HG03097 (cell line): ENCODE results near the gene DDR1.

Source experiments
- ATAC-seq: cut with Tn5 transposase; IDR thresholded peaks from one replicate; pipeline ENCODE4 v1.9.1; 2021; ENCODE audit not compliant: unreplicated experiment, low FRiP score

DDR1 gene

DNA sequence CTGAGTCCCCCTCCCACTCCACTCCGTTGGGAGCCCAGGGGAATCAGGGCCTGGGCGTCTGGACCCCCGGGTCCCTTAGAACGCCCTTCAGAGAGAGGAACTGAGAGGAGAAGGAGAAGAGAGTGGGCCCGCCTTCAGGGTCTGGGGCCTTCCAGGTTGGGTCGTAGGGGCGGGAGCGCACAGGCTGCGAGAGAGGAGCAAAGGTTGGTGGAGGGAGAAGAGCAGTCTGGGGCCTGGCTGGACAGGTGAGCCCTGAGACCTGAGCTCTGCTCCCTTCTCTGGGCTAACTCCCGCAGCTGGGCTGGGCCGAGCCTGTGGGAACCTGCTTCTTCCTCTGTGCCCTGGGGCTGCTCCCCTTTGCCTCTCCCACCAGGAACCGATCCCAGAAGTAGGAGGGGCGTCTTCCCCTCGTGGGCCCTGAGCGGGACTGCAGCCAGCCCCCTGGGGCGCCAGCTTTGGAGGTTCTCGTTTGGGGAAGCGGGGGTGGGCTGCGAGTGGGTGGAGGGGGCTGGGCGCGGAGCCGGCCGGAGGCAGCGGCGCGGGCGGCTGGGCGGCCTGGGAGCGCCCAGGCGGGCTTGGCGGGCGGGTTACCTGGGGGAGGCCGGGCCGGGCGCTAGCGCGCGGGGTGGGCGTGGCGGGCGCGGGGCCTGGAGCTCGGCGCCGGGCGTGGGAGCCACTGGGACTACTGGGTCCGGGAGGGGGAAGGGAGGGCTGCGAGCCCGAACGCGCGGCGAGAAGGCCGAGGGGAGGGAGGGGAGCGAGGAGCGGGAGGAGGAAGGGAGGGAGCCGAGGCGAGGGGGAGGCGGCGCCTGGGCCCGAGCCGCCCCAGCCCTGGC is at the start of gene DDR1:
TSS of gene DDR1 (plus strand) at position 835 of the 836 bp plus-strand sequence. CDS start 4,211 bp downstream, outside the sequence.
- ATAC-seq, result no peak

DNA sequence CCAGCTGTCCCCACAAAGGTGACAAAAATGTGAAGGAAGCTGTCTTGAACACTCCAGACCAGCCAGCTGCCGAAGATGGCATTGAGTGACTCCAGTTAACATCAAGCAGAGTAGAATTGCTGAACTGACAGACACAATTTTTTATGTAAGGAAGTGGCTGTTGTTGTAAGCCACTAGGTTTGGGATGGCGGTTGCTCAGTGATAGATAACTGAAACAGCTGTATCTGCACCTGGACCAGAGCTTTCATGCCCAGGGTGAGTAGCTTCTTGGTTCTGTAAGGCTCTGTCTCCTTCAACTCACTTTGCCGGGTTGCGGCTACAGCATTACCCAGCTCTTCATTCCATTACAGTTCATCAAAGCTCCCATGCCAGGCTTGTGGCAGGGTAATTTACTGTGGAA is 49.7 kb upstream of the DDR1 start:
- no peak for ATAC-seq

DNA sequence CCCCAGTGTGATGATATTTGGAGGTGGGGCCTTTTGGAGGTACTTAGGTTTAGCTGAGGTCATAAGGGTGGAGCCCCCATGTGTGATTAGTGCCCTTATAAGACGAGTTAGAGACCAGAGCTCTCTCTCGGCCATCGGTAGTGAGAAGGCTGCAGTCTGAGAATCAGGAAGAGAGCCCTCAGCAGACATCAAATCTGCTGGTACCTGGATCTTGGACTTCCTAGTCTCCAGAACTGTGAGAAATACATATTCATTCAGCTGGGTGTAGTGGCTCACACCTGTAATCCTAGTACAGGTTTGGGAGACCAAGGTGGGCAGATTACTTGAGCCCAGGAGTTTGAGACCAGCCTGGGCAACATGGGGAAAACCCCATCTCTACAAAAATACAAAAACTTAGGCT is 48.7 kb upstream of the DDR1 start:
- ATAC-seq, result no peak

DNA sequence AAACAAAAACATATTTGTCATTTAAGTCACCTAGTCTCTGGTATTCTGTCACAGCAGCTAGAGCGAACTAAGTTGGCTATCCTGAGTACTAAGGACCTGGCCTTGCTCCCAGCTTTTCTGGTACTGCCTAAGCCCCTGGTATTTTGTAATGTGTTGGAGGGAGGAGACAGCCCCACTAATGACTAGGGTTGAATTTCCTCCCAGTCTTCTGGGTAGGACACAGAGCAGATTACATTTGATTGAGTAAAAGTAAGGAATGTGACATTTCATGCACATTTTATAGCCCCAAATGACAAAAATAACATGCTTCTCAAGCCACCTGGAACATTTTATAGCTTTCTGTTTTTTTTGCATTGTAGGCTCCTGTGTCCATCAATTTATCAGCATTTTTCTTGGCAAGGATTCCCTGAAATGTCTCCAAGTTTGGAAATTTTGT is 47.9 kb upstream of the DDR1 start:
- no peak for ATAC-seq

DNA sequence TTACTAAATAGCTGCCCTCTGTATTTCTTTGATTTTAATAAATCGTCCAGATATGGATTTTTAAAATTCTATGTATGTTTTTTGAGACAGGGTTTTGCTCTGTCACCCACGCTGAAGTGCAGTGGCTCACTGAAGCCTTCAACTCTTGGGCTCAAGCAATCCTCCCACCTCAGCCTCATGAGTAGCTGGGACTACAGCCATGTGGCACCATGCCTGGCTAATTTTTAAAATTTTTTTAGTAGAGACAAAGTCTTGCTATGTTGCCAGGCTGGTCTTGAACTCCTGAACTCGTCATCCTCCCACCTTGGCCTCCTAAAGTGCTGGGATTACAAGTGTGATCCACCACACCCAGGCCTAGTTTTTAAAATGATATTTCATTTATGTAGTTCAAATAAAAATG is 47.4 kb upstream of the DDR1 start:
- no peak for ATAC-seq

DNA sequence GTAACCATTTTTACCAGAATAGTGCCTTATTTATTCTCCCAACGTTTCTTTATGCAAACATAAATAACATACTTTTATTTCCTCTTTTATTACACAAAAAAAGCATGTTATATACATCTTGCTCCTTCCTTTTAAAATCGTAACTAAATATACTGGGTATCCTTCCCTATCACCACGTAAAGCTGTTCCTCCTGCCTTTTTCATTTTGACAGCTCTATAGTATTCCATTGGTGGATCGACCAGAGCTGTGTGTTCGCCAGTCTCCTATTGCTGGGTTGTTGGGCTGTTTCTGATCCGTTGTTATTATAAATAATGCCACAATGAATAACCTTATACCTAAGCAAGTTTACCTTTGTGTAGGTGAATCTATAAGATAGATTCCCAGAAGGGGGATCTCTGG is 46.9 kb upstream of the DDR1 start:
- no peak for ATAC-seq

DNA sequence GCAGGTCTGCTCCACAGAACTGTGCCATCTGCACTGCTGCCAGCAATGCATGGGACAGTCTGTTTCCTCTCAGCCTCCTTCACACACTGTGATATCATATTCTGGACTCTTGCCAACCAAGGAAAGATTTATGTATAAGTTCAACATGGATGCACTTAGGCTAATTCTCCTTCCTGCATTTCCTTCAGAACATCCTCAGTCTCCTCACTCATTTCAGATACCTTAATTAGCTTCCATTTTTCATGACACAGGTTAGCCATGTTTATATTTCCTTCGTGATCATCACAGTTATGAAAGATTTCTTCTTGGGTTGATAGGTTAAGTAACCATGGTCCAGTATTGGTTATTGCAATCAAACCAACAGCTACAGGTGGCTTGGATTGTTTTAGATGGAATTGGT is 46.4 kb upstream of the DDR1 start:
- no peak for ATAC-seq

DNA sequence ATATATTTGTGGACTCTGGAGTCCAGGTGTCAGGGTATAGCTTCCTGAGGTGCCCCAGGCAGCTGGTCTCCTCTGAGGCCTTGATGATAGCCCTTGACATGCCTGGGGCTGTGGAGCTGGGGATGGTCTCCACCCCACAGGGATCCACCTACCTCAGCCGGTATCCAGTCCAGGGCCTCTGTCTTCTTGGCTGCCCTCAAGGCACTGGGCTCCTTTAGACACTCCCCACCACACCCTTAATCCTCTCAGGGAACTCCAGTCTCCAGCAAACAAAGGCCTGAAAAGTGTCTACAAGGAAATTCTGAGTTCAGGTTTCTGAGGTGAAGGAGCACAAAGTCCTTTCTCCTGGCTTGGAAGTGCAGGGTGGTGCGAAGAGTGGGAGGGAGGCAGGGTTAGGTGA is 44.6 kb upstream of the DDR1 start:
- no peak for ATAC-seq

DNA sequence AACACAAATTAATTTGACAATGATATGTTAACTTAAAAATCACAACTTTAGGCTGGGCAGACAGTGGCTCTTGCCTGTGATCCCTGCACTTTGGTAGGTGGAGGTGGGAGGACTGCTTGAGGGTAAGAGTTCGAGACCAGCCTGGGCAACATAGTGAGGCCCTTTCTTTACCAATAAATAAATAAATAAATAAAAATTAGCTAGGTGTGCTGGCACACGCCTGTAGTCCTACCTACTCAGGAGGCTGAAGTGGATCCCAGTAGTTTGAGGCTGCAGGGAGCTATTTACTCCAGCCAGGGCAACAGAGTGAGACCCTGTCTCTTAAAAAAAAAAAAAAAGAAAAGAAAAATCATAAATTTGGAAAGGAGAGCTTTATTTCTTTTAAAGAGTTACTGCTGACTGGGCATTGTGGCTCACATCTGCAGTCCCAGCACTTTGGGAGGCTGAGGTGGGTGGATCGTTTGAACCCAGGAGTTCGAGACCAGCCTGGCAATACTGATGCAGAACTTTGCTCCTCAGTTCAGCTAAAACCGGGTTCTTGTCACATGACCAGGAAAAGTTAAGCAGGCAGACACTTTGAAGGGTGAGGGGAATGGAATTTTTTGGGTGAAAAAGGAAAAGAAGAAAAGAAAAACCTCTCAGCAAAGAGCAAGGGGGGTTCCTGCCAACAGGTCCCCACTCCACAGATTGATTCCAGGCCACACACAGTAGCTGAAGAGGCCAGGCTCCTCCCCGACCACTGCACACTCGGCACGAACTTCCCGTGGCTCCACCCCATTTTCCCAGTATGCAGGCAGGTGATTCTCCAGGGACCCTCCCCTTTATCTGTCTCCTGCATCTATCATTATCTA is 44.0 kb upstream of the DDR1 start:
- ATAC-seq, result no peak

DNA sequence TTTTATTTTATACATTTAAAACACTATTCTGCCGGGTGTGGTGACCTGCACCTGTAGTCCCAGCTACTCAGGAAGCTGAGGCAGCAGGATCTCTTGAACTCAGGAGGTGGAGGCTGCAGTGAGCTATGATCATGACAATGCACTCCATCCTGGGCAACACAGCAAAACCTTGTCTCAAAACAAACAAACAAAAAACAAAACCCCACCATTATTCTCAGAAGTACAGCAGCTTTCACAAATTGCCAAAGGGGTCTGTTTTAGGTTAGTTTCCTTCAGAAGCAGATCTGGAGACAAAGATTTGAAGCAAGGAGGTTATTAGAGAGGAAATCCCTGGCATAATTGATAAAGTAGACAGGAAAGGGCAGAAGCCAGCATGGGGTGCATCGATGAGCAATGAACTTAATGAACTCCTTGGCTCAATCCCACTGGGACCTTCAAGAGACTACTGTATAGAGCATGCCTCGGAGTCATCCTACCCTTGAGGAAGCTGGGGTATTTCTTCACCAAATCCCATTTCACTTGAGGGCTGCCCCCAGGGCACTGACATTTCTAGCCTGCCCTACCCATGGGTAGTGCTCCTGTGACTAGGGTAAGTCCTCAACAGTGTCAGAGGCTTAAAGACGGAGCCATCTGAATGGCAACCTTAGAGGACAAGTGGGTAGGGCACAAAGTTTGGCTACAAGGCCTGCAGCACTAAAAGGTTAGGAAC is 43.2 kb upstream of the DDR1 start:
- ATAC-seq, result no peak

DNA sequence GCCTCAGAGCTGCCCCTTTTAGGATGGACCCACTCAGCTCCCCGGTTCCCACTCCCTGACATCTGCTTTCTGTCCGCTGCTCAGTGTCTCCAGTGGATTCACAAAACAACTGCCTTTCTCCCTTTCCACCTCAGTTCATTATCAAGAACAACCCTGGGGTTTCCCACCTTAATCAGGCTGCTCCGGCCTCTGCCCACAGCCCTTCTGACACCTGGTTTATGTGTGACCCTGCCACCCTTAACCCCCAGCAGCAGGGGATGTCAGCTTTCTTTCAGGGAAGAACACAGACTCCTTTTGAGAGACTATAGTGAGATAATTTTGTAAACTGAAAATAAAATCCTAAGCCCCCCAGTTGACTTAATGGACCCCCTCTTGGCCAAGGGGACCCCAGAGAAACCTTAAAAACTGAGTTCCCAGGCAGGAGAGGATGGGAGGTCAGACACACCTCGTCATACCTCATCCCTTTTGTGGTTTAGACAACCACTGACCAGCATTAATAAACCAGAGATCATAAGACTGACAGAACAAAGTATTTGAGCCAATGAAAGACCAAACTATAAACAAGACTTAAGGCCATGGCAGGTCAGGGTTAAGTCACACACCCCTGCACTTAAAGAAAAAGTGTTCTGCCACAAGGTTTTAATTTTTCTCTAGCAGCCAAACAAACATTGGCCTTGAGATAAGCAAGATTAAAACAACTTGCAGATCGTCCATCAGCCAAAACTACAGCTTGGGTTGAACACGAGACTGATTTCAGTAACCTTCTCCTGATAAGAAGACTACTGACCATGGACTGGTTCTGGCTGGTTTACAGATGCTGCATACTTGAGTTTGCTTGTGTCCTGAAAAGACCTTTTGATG is 42.4 kb upstream of the DDR1 start:
- no peak for ATAC-seq

DNA sequence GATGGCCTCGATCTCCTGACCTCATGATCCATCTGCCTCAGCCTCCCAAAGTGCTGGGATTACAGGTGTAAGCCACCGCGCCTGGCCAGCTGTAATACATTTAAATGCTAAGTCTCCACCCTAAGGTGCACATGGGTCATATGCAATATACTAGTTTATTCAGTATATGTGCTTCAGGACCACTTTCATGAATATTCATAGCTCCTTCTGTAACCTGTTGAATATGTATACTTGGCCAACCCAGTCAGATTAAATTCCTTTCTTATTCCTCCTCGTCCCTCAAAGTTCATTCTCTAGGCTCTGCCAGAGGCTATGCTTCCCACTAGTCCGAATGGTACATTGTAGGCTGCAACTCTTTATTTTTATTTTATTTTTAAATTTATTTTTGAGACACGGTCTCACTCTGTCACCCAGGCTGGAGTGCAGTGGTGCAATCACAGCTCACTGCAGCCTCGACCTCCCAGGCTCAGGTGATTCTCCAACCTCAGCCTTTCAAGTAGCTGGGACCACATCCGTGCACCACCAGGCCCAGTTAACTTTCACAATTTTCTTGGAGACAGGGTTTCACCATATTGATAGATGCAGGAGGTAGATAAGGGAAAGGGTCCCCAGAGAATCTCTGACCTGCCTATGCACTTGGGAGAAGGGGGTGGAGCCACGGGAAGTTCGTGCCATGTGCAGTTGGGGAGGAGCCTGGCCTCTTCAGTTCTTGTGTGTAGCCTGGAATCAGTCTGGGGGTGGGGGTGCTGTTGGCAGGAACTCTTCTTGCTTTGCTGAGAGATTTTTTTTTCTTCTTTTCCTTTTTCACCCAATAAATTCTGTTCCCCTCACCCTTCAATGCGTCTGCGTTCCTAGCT is 41.3 kb upstream of the DDR1 start:
- ATAC-seq, result no peak

DNA sequence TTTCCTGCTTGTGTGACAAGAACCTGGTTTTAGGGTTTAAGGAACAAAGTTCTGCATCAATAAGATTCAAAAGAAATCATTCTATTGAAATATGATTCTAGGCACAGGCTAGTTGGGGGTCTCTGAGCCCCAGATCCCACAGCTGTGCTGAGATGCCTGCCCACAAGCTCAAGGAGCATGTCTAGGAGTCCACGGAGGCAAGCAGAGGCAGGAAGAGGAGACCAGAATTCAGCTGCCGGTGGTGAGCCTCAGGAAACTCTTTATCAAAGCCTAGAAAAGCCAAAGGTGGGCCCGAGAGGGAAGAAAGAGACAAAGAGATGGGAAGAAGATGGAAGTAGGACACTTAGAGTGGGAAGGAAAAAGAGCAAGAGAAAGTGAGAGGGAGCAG is 40.7 kb upstream of the DDR1 start:
- ATAC-seq, result no peak

DNA sequence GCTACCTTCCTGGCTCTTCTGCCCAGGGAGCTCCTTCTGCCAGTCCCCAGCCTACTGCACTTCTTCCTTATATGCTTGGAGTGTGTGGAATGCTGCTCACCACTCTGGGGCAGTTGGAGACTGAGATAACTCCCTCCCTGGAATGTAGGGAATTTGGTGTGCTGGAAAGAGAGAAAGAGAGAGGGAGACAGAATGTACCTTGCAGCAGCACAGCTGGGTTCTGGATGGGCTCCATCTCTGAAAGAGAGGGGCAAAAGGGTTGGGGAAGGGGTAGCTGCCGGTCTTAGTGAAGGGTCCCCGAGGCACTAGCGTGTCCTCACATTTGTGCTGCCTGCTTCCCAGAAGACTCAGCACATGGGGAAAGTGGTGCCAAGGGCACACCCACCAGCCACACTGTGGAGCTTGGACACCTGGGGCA is 40.2 kb upstream of the DDR1 start:
- ATAC-seq, result no peak

DNA sequence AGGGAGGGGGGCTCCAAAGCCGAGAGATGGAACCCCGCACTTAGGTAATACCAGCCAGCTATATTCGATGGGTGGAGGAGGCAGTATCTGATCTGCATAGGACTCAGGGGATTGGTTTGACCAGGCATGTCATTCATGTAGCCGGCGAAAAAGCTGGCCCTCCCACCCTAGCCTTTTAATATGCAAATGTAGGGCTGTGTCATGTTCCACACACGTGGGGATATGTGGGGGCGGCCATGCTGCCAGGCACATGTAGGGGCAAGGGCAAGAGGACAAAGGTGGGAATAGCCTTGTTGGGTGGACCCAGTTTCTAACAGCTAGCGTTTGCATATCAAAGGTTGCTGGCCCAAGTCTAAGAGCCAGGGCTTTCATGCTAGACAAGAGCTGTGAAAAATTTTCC is 39.1 kb upstream of the DDR1 start:
- ATAC-seq, result no peak

DNA sequence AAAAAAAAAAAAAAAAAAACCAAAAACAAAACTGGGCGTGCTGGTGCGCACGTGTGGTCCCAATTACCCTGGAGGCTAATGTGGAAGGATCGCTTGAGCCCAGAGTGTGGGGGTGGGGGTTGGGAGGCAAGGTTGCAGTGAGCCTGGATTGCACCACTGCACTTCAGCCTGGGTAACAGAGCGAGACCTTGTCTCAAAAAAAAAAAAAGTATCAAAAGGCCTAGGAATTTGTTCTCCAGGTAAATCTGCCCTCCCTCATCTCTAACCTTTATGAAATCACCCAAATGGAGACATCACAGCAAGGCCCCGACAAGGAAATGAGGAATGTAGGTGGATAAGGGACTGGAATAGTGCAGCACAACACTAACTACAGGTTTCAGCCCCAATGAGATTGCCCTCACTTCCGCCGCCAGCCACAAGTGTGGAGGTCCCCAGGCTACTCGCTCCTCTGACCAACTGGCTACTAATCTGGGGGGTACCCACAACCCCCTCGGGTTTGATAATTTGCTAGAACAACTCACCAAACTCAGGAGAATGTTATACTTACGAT is 36.8 kb upstream of the DDR1 start:
- no peak for ATAC-seq

DNA sequence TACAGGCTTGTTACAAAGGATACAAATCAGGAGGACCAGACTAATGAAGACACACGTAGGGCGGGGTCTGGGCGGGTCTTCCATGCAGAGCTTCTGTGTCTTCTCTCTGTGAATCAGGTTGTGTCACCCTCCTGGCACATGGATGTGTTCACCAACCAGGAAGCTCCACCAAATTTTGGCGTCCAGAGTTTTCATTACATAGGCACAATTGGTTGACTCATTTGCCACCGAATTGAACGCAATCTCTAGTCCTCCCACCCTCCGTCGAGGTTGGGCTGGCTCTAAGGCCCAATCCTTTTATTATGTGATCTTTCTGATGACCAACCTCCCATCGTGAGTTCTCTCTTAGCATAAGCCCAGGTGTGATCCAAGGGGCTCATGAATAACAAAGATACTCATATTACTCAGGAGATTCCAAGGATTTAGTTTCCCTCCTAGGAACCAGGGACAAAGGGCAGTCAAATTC is 36.3 kb upstream of the DDR1 start:
- ATAC-seq, result no peak

DNA sequence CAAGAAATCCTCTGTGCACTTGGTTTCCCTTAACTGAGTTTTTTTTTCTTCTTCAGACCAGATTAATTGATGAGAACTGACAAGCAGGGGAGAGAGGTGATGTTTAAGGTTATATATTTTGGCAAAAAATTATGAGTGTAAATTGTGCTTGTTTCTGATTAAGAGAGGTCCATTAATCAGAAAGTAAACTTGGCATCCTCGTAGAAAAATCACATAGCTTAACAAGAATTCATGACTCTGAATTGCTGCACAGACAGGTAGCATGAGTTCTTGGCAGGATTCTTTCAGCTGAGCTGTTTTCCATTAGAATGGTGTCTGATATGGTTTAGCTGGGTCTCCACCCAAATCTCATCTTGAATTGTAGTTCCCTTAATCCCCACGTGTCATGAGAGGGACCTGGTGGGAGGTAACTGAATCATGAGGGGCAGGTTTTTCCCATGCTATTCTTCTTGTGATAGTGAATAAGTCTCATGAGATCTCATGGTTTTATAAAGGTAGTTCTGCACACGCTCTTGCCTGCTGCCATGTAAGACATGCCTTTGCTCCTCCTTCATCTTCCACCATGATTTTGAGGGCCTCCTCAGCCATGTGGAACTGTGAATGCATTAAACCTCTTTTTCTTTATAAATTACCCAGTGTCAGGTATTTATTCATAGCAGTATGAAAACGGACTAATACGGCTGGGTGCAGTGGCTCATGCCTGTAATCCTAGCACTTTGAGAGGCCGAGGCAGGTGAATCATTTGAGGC is 34.2 kb upstream of the DDR1 start:
- ATAC-seq, result no peak
